Transverse colon (tissue), 4 donors: ENCODE results near the gene TRNP1. TPM values are rescaled to one million over a fixed set of nuclear protein-coding genes. Genes with fewer than 3 reads are reported as not detected.
A peak's percentile ranks its signal among the peaks of the same experiment; 100 is the strongest.

Source experiments
- DNase-seq: peaks from one replicate; pipeline ENCODE4 v3.0.0-alpha.2; 2019
- H3K27ac ChIP-seq, 4 donors: fragments of 200-600 bp; sonication (generic); 2 replicates each; pipeline ENCODE4 v1.5.1; 2016 to 2018; ENCODE audit warnings: inconsistent platforms in 4 of 4
- H3K27me3 ChIP-seq: fragments of 200-600 bp; sonication (generic); 2 replicates; pipeline ENCODE4 v1.5.1; 2017; ENCODE audit warnings: inconsistent platforms
- H3K36me3 ChIP-seq, 4 donors: fragments of 200-600 bp; sonication (generic); 2 replicates each; pipeline ENCODE4 v1.5.1; 2017 to 2019; ENCODE audit warnings: inconsistent platforms in 4 of 4
- H3K4me1 ChIP-seq, 4 donors: fragments of 200-600 bp; sonication (generic); 2 replicates each; pipeline ENCODE4 v1.5.1; 2017 to 2020; ENCODE audit warnings: inconsistent platforms in 4 of 4
- H3K4me3 ChIP-seq, 4 donors: fragments of 200-600 bp; sonication (generic); 1 replicate in 1 of 4; 2 replicates in 3 of 4; pipeline versions ENCODE4 v1.5.1 to v1.6.1; 2017 to 2019; ENCODE audit warnings: inconsistent platforms in 4 of 4
- H3K9me3 ChIP-seq, 2 donors: fragments of 200-600 bp; sonication (generic); 2 replicates each; pipeline ENCODE4 v1.5.1; 2017 to 2019; ENCODE audit warnings: inconsistent platforms in 2 of 2
- CTCF ChIP-seq, 5 experiments: fragments of 200-600 bp in 3 of 5; fragments of 450-650 bp in 2 of 5; sonication (generic) in 3 of 5; IDR thresholded peaks; 1 replicate in 2 of 5; 2 replicates in 3 of 5; pipeline ENCODE4 v1.5.1; 2016 to 2017; ENCODE audit warnings: antibody characterized with exemption in 5 of 5, inconsistent platforms in 3 of 5, mild to moderate bottlenecking in 2 of 5, moderate library complexity in 1 of 5
- EP300 ChIP-seq: sonication (generic); formaldehyde crosslinking; IDR thresholded peaks from one replicate; pipeline ENCODE4 v1.6.1; 2017; ENCODE audit warnings: antibody characterized with exemption, low read depth
- POLR2A ChIP-seq: fragments of 450-650 bp; IDR thresholded peaks from one replicate; pipeline ENCODE4 v1.6.1; 2016; ENCODE audit warnings: antibody characterized with exemption, mild to moderate bottlenecking, moderate library complexity
- POLR2AphosphoS5 ChIP-seq, 3 donors: sonication (generic); formaldehyde crosslinking; IDR thresholded peaks; one replicate each; pipeline ENCODE4 v1.6.1; 2016; ENCODE audit warnings: antibody characterized with exemption in 3 of 3
- WGBS, 2 donors: methylation state at CpG; one replicate each; pipeline ENCODE4 v1.1.5; 2018; ENCODE audit warnings: low coverage in 1 of 2; 5-methylcytosine and 5-hydroxymethylcytosine counted together
- in situ Hi-C, 4 donors: fragments of 200-750 bp; cut with MboI; loops; one replicate each; pipeline versions ENCODE4 v1.15.0 to v1.15.1; 2017; ENCODE audit warnings: low sequenced_read_pairs in 3 of 4, low pct_ligation_motif_present in 1 of 4, low pct_unique_long_range_greater_than_20kb in 1 of 4
- intact Hi-C: fragments of 100-400 bp; cut with DNase I; formaldehyde crosslinking; loops from one replicate; pipeline ENCODE4 v1.15.1; 2023; ENCODE audit warnings: low total_unique reads
- total RNA-seq, 4 donors: library from RNA; depleted of rRNA; stranded (reverse); fragments of >200 nt; gene quantifications; one replicate each; pipeline ENCODE4 v1.1.0, GENCODE V29; 2016

The TRNP1 gene
- total RNA-seq, 4 donors from 2014 or later, result 0.80 to 4.1 (median 2.3) TPM; not detected in 1

GRCh38 chr1:27004471-27005165 is 11.1 kb downstream of the TRNP1 start:
- H3K27ac ChIP-seq, result peak overlapping the region in 3 of 4 donors; percentile 37 to 59 (median 51)

GRCh38 chr1:27005166-27005530 is 11.7 kb downstream of the TRNP1 start:
- H3K4me1 ChIP-seq, result peaks cover 20 to 65% (median 49%) of the 10 kb centered on the region in 4 donors
- no peak overlapping the region for H3K4me3 ChIP-seq
- no peak for DNase-seq
- no peaks in the 10 kb centered on the region for H3K27me3 ChIP-seq
- 95% methylated on average over 3 of the region's 3 CpGs; no CpG with 5 or more reads in 1 of the 2 donors for WGBS, 2 donors
- TF ChIP-seq POLR2AphosphoS5 (IDR thresholded peaks at IDR 0.05) (no peak), EP300 (no peak), CTCF (IDR thresholded peaks at IDR 0.05) (no peak), POLR2A (no peak)
- H3K36me3 ChIP-seq, result no peaks in the 10 kb centered on the region
- in situ Hi-C loops, result no loop called here
- peak overlapping the region in 3 of 4 donors; percentile 37 to 59 (median 51) for H3K27ac ChIP-seq
- intact Hi-C loops, result no loop called here
- no peaks in the 10 kb centered on the region for H3K9me3 ChIP-seq

More at GRCh38 chr1:27004471-27005165, 11.1 kb downstream of the TRNP1 start:
- H3K9me3 ChIP-seq, result no peaks in the 10 kb centered on the region
- H3K4me3 ChIP-seq, result no peak overlapping the region
- in situ Hi-C loops (no loop called here), intact Hi-C loops (no loop called here)
- H3K4me1 ChIP-seq, result peaks cover 19 to 65% (median 52%) of the 10 kb centered on the region in 4 donors
- no peak for TF ChIP-seq POLR2A
- TF ChIP-seq POLR2AphosphoS5 (IDR thresholded peaks at IDR 0.05), result no peak
- TF ChIP-seq CTCF (IDR thresholded peaks at IDR 0.05), result no peak
- TF ChIP-seq EP300, result no peak
- no peak for DNase-seq
- WGBS, 2 donors, result 61% methylated on average over 10 of the region's 10 CpGs; no CpG with 5 or more reads in 1 of the 2 donors
- H3K36me3 ChIP-seq, result no peaks in the 10 kb centered on the region
- H3K27me3 ChIP-seq, result no peaks in the 10 kb centered on the region

DNA sequence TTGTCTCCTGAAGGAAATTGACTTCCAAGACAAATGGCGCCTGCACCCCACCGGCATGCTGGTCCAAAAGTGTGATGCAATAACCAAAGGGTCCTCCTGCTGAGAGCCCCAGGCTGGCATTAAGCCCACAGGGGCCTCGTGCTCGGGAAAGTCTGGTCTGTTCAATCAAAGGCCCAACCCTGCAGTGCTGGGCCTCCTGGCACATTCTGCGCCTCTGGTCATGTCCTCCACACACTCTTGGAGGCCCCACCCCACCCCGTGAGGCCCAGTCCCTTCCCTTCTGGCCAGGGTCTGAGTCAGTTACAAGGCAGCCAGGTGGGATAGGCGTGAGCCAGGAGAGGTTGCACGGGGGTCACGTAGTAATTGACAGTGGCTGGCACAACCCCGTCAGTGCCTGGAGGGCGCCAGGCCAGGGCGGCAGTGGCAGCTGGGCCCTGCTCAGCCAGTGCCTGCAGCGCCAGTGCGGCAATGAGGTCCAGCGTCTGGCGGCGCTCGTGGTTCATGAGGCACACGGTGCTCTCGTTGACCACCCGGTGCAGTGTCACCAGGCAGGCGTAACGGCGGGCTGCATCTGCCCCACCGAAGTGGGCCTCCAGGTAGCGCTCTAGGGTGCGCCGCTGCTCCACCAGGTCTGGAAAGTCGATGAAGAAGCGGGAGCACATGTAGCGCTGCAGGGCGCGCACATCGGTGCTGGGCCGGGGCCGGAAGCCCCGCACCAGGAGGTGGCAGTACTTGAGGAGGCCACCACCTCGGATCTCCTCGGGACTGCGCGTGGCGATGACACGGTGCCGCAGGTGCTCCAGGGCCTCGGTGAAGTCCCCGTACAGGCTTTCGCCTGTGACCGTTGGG is 12.4 kb downstream of the TRNP1 start:
- no peaks in the 10 kb centered on the region for H3K27me3 ChIP-seq
- H3K36me3 ChIP-seq, result no peaks in the 10 kb centered on the region
- TF ChIP-seq CTCF (IDR thresholded peaks at IDR 0.05), result no peak
- TF ChIP-seq EP300, result no peak
- TF ChIP-seq POLR2A, result no peak
- TF ChIP-seq POLR2AphosphoS5 (IDR thresholded peaks at IDR 0.05), result no peak
- in situ Hi-C loops (no loop called here), intact Hi-C loops (no loop called here)
- H3K27ac ChIP-seq, result peak overlapping the region in 2 of 4 donors; percentile 51 to 59
- H3K4me3 ChIP-seq, result no peak overlapping the region
- no peak for DNase-seq
- no peaks in the 10 kb centered on the region for H3K9me3 ChIP-seq
- WGBS, 2 donors, result 93% methylated on average over 48 of the region's 48 CpGs; no CpG with 5 or more reads in 1 of the 2 donors
- peaks cover 20 to 62% (median 44%) of the 10 kb centered on the region in 4 donors for H3K4me1 ChIP-seq

DNA sequence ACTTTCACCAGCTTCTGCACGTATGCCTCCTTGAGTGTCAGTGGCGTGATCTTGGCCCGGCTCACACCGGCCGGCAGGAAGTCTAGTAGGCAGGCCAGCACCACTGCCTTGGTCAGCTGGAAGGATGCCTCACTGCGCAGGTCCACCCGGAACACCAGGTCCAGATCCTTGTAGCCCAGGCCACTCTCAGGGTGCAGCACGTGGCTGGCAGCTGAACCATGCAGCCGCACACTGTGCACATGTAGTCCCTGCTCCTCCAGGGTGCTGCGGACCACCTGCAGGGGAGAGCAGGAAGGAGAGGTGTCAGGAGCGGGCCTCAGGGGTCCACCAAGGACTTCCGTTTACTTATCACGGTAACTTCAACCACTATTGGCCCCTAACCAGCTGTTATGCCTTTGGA is 13.2 kb downstream of the TRNP1 start:
- in situ Hi-C loops (no loop called here), intact Hi-C loops (no loop called here)
- Histone ChIP-seq H3K9me3 (no peaks in the 10 kb centered on the region), H3K36me3 (no peaks in the 10 kb centered on the region), H3K4me3 (no peak overlapping the region), H3K27ac (peak overlapping the region in 2 of 4 donors; percentile 51 to 89), H3K4me1 (peaks cover 20 to 54% (median 37%) of the 10 kb centered on the region in 4 donors), H3K27me3 (no peaks in the 10 kb centered on the region)
- WGBS, 2 donors, result 50 to 87% methylated on average over 1 to 13 of the region's 13 CpGs
- DNase-seq, result no peak
- no peak for TF ChIP-seq POLR2A
- TF ChIP-seq POLR2AphosphoS5 (IDR thresholded peaks at IDR 0.05), result no peak
- no peak for TF ChIP-seq CTCF (IDR thresholded peaks at IDR 0.05)
- no peak for TF ChIP-seq EP300
